Kidney (tissue), 14 donors: ENCODE measurements around the gene VSNL1. TPM values are rescaled to one million over a fixed set of nuclear protein-coding genes. Genes with fewer than 3 reads are reported as not detected.

Experiments used
- DNase-seq, 5 donors: peaks; one replicate each; pipeline ENCODE4 v3.0.0-alpha.2; 2013 to 2020
- FAIRE-seq: peaks from 2 replicates; lab custom pipeline; 2012; peaks lifted over from hg19 to GRCh38; lab: Jason Lieb, UNC
- H3K27ac ChIP-seq, 2 donors: one replicate each; pipeline ENCODE4 v1.7.0; 2013; ENCODE audit warnings: low read depth in 2 of 2, low read length in 2 of 2, inconsistent platforms in 1 of 2
- H3K27me3 ChIP-seq: one replicate; pipeline ENCODE4 v1.7.1; 2013; ENCODE audit warnings: low read length, inconsistent platforms; ENCODE audit not compliant: control insufficient read depth, insufficient read depth
- H3K36me3 ChIP-seq, 3 donors: one replicate each; pipeline versions ENCODE4 v1.7.0 to v1.7.1; 2013; ENCODE audit warnings: low read length in 3 of 3, control low read depth in 1 of 3, inconsistent platforms in 1 of 3; ENCODE audit not compliant: insufficient read depth in 3 of 3, control insufficient read depth in 2 of 3
- H3K4me1 ChIP-seq, 3 donors: one replicate each; pipeline versions ENCODE4 v1.7.0 to v1.7.1; 2013; ENCODE audit warnings: low read length in 3 of 3, inconsistent platforms in 1 of 3, low read depth in 1 of 3; ENCODE audit not compliant: control insufficient read depth in 2 of 3, insufficient read depth in 2 of 3
- H3K4me3 ChIP-seq, 3 donors: one replicate each; pipeline versions ENCODE4 v1.7.0 to v1.8.1; 2013; ENCODE audit warnings: low read length in 3 of 3, control low read depth in 1 of 3, inconsistent platforms in 1 of 3
- H3K9ac ChIP-seq, 3 donors: one replicate each; pipeline versions ENCODE4 v1.7.0 to v1.7.1; 2013; ENCODE audit warnings: low read length in 3 of 3, control low read depth in 1 of 3, inconsistent platforms in 1 of 3
- H3K9me3 ChIP-seq, 3 donors: one replicate each; pipeline versions ENCODE4 v1.7.0 to v1.7.1; 2013; ENCODE audit warnings: low read length in 3 of 3, control low read depth in 1 of 3, inconsistent platforms in 1 of 3; ENCODE audit not compliant: control insufficient read depth in 2 of 3, insufficient read depth in 1 of 3
- CTCF ChIP-seq: IDR thresholded peaks from 3 replicates; pipeline ENCODE4 v1.5.1; 2012; ENCODE audit warnings: mild to moderate bottlenecking, moderate library complexity, borderline replicate concordance; ENCODE audit not compliant: insufficient read depth; ENCODE audit errors: extremely low read depth
- intact Hi-C: fragments of 100-400 bp; cut with DNase I; formaldehyde crosslinking; loops from one replicate; pipeline ENCODE4 v1.11.1; 2022
- polyA plus RNA-seq: library from polyadenylated mRNA; stranded (reverse); fragments of 350-450 nt; fragmentation: Illumina TruSeq; extraction: RNeasy Lipid Tissue Mini Kit (QIAGEN cat#74804); gene quantifications from one replicate; pipeline ENCODE4 v1.2.3, GENCODE V29; 2014; ENCODE audit warnings: low read depth, low replicate concordance; ENCODE audit not compliant: insufficient read depth
- total RNA-seq: library from RNA; stranded (reverse); fragmentation: NEBNext Ultra II Directional; extraction: Animal tissue kit (Norgen Biotek cat#: 25700); gene quantifications from one replicate; pipeline ENCODE4 v1.2.1, GENCODE V29; 2021
- donor health status: control.
- donor health status: control.
- donor health status: control.
- donor health status: control.
- donor health status: control.
- donor health status: DM: yes; HTN: yes; CAD: no.
- donor health status: Normal renal cell carcinoma (clear cell type).

Gene VSNL1
- total and polyA plus RNA-seq, 2 donors from 2014 or later = 0.44 to 1.0 TPM

GRCh38 chr2:17606851-17607250 lies 66.4 kb downstream of the VSNL1 start:
- no peaks in the 10 kb centered on the region for H3K9me3 ChIP-seq
- DNase-seq (no peak), FAIRE-seq (no peak)
- no peak for TF ChIP-seq CTCF
- no peak overlapping the region for H3K27ac ChIP-seq
- no peaks in the 10 kb centered on the region for H3K4me1 ChIP-seq
- no peaks in the 10 kb centered on the region for H3K36me3 ChIP-seq
- H3K27me3 ChIP-seq = no peaks in the 10 kb centered on the region
- intact Hi-C loops = no loop called here
- H3K4me3 ChIP-seq = no peak overlapping the region
- no peak overlapping the region for H3K9ac ChIP-seq

- Histone ChIP-seq H3K27me3 (no peaks in the 10 kb centered on the region), H3K36me3 (no peaks in the 10 kb centered on the region), H3K4me1 (no peaks in the 10 kb centered on the region), H3K9ac (no peak overlapping the region), H3K4me3 (no peak overlapping the region), H3K9me3 (no peaks in the 10 kb centered on the region), H3K27ac (no peak overlapping the region)
- TF ChIP-seq CTCF = no peak
- FAIRE-seq = no peak
- DNase-seq = no peak
- intact Hi-C loops = no loop called here
Measured at GRCh38 chr2:17607379-17607778, 66.9 kb downstream of the VSNL1 start.

GRCh38 chr2:17608251-17608650 lies 67.8 kb downstream of the VSNL1 start:
- Histone ChIP-seq H3K27ac (no peak overlapping the region), H3K9me3 (no peaks in the 10 kb centered on the region), H3K4me1 (no peaks in the 10 kb centered on the region), H3K9ac (no peak overlapping the region), H3K27me3 (no peaks in the 10 kb centered on the region), H3K36me3 (no peaks in the 10 kb centered on the region), H3K4me3 (no peak overlapping the region)
- FAIRE-seq (no peak), DNase-seq (no peak)
- intact Hi-C loops = no loop called here
- TF ChIP-seq CTCF = no peak

GRCh38 chr2:17610521-17610920 lies 70.0 kb downstream of the VSNL1 start:
- no peak for DNase-seq
- Histone ChIP-seq H3K27me3 (no peaks in the 10 kb centered on the region), H3K36me3 (no peaks in the 10 kb centered on the region), H3K9ac (no peak overlapping the region), H3K9me3 (no peaks in the 10 kb centered on the region), H3K4me3 (no peak overlapping the region), H3K27ac (no peak overlapping the region), H3K4me1 (no peaks in the 10 kb centered on the region)
- FAIRE-seq = no peak
- intact Hi-C loops = no loop called here
- no peak for TF ChIP-seq CTCF
